Activated CD4-positive, alpha-beta T cell treated with anti-CD3 and anti-CD28 coated beads for 36 hours (primary cell): ENCODE data around the gene DST. TPM values are rescaled to one million over a fixed set of nuclear protein-coding genes. Genes with fewer than 3 reads are reported as not detected.
"Not testable (repeated sequence)": the region's sequence is repeated elsewhere in the genome, so short reads cannot be mapped to it uniquely, and the experiment has no call there.

Experiments used
- ATAC-seq: fragments of 200-7000 bp; cut with Tn5 transposase; one replicate; pipeline ENCODE4 v1.10.0; 2021; ENCODE audit warnings: mild to moderate bottlenecking, moderate library complexity
- CTCF ChIA-PET: fragments of 350-600 bp; sonication (Branson Sonifier 250); formaldehyde crosslinking; loops from one replicate; lab custom pipeline; 2021; ENCODE audit warnings: antibody characterized with exemption; lab: Charles Lee
- POLR2A ChIA-PET: fragments of 350-600 bp; sonication (Branson Sonifier 250); formaldehyde crosslinking; loops from one replicate; lab custom pipeline; 2021; ENCODE audit warnings: antibody characterized with exemption, inconsistent platforms; lab: Charles Lee
- DNase-seq: peaks from one replicate; pipeline ENCODE4 v3.0.0-alpha.2; 2020
- H3K27ac Mint-ChIP-seq: one replicate; pipeline ENCODE4 v1.8.0; 2021; ENCODE audit warnings: mixed read lengths
- H3K27me3 Mint-ChIP-seq: one replicate; pipeline ENCODE4 v1.8.0; 2021; ENCODE audit warnings: mixed read lengths
- H3K36me3 Mint-ChIP-seq: one replicate; pipeline ENCODE4 v1.8.0; 2021; ENCODE audit warnings: low read depth, mixed read lengths
- H3K4me1 Mint-ChIP-seq: one replicate; pipeline ENCODE4 v1.8.0; 2021; ENCODE audit warnings: mixed read lengths
- H3K4me3 Mint-ChIP-seq: one replicate; pipeline ENCODE4 v1.8.0; 2021; ENCODE audit warnings: mild to moderate bottlenecking, moderate library complexity, mixed read lengths
- H3K9me3 Mint-ChIP-seq: one replicate; pipeline ENCODE4 v1.8.0; 2021; ENCODE audit warnings: low read depth, mixed read lengths
- intact Hi-C, 2 experiments: fragments of 100-400 bp; cut with DNase I in 1 of 2; cut with micrococcal nuclease in 1 of 2; formaldehyde crosslinking; loops; one replicate each; pipeline versions ENCODE4 v1.14.2 to v1.15.1; 2022 to 2024; cut with DNase I, micrococcal nuclease
- total RNA-seq, 2 experiments: library from RNA; stranded (reverse); gene quantifications; one replicate each; pipeline ENCODE4 v1.2.3, GENCODE V29; 2021

DST gene
- total RNA-seq, 2 experiments from 2014 or later = 6.7 to 6.8 TPM

- Mint-ChIP-seq H3K27ac (no peak overlapping the region), H3K36me3 (no peaks in the 10 kb centered on the region), H3K27me3 (no peaks in the 10 kb centered on the region), H3K4me3 (no peak overlapping the region), H3K9me3 (no peaks in the 10 kb centered on the region), H3K4me1 (no peaks in the 10 kb centered on the region)
- intact Hi-C loops = no loop called here
- POLR2A ChIA-PET = no interaction called here
- DNase-seq (no peak), ATAC-seq (no peak)
- CTCF ChIA-PET = no interaction called here
These were observed 131.6 kb downstream of the DST start for GRCh38 chr6:56510984-56511531.

GRCh38 chr6:56509031-56509430 is 133.7 kb downstream of the DST start:
- DNase-seq = no peak
- intact Hi-C loops = no loop called here
- Mint-ChIP-seq H3K9me3 (no peaks in the 10 kb centered on the region), H3K36me3 (no peaks in the 10 kb centered on the region), H3K4me3 (no peak overlapping the region), H3K27ac (no peak overlapping the region), H3K27me3 (no peaks in the 10 kb centered on the region), H3K4me1 (no peaks in the 10 kb centered on the region)
- no peak for ATAC-seq
- POLR2A ChIA-PET = no interaction called here
- CTCF ChIA-PET = no interaction called here

GRCh38 chr6:56507517-56507916 is 135.2 kb downstream of the DST start:
- DNase-seq (no peak), ATAC-seq (no peak)
- POLR2A ChIA-PET = no interaction called here
- CTCF ChIA-PET = no interaction called here
- no peaks in the 10 kb centered on the region for H3K4me1 Mint-ChIP-seq
- no peak overlapping the region for H3K27ac Mint-ChIP-seq
- no peak overlapping the region for H3K4me3 Mint-ChIP-seq
- H3K36me3 Mint-ChIP-seq = no peaks in the 10 kb centered on the region
- H3K27me3 Mint-ChIP-seq = no peaks in the 10 kb centered on the region
- no peaks in the 10 kb centered on the region for H3K9me3 Mint-ChIP-seq
- intact Hi-C loops = no loop called here

- Mint-ChIP-seq H3K9me3 (no peaks in the 10 kb centered on the region), H3K27me3 (no peaks in the 10 kb centered on the region), H3K4me1 (no peaks in the 10 kb centered on the region), H3K4me3 (no peak overlapping the region), H3K27ac (no peak overlapping the region), H3K36me3 (no peaks in the 10 kb centered on the region)
- CTCF ChIA-PET = interaction anchor here (0.8 to 1.6 kb wide), 3 partner anchors 10 to 150 kb away, joined by 3 to 5 read pairs (median 4); no protein-coding TSS in a partner anchor
- DNase-seq (no peak), ATAC-seq (no peak)
- intact Hi-C loops = no loop called here
- POLR2A ChIA-PET = no interaction called here
These were observed 137.0 kb downstream of the DST start for GRCh38 chr6:56505512-56506260.

- ATAC-seq (no peak), DNase-seq (no peak)
- H3K27ac Mint-ChIP-seq = no peak overlapping the region
- H3K27me3 Mint-ChIP-seq = no peaks in the 10 kb centered on the region
- H3K4me1 Mint-ChIP-seq = no peaks in the 10 kb centered on the region
- no peaks in the 10 kb centered on the region for H3K9me3 Mint-ChIP-seq
- ChIA-PET POLR2A (no interaction called here), CTCF (no interaction called here)
- no peaks in the 10 kb centered on the region for H3K36me3 Mint-ChIP-seq
- intact Hi-C loops = no loop called here
- H3K4me3 Mint-ChIP-seq = no peak overlapping the region
These were observed 140.7 kb downstream of the DST start for GRCh38 chr6:56501993-56502392.

GRCh38 chr6:56499095-56499494 is 143.6 kb downstream of the DST start:
- ChIA-PET CTCF (no interaction called here), POLR2A (no interaction called here)
- no peak for ATAC-seq
- Mint-ChIP-seq H3K4me1 (no peaks in the 10 kb centered on the region), H3K27ac (no peak overlapping the region), H3K9me3 (no peaks in the 10 kb centered on the region), H3K4me3 (no peak overlapping the region), H3K36me3 (peaks cover 3% of the 10 kb centered on the region), H3K27me3 (no peaks in the 10 kb centered on the region)
- no peak for DNase-seq
- intact Hi-C loops = no loop called here

- Mint-ChIP-seq H3K27ac (no peak overlapping the region), H3K27me3 (no peaks in the 10 kb centered on the region), H3K4me3 (no peak overlapping the region), H3K9me3 (no peaks in the 10 kb centered on the region), H3K4me1 (no peaks in the 10 kb centered on the region), H3K36me3 (peaks cover 3% of the 10 kb centered on the region)
- CTCF ChIA-PET = interaction anchor here (1.4 kb wide), 1 partner anchor 22 kb away, joined by 4 read pairs; no protein-coding TSS in a partner anchor
- no peak for ATAC-seq
- intact Hi-C loops = no loop called here
- no peak for DNase-seq
- POLR2A ChIA-PET = no interaction called here
These were observed 145.0 kb downstream of the DST start for GRCh38 chr6:56497691-56498090.

- Mint-ChIP-seq H3K27me3 (no peaks in the 10 kb centered on the region), H3K27ac (no peak overlapping the region), H3K9me3 (no peaks in the 10 kb centered on the region), H3K4me1 (no peaks in the 10 kb centered on the region), H3K36me3 (peaks cover 3% of the 10 kb centered on the region), H3K4me3 (no peak overlapping the region)
- ATAC-seq = no peak
- POLR2A ChIA-PET = no interaction called here
- no peak for DNase-seq
- CTCF ChIA-PET = interaction anchor here (1.4 kb wide), 1 partner anchor 21 kb away, joined by 4 read pairs; no protein-coding TSS in a partner anchor
- intact Hi-C loops = no loop called here
These were observed 145.4 kb downstream of the DST start for GRCh38 chr6:56497240-56497639.

- H3K36me3 Mint-ChIP-seq, H3K4me3 Mint-ChIP-seq, ATAC-seq, intact Hi-C loops, H3K9me3 Mint-ChIP-seq, CTCF ChIA-PET, H3K4me1 Mint-ChIP-seq, POLR2A ChIA-PET, H3K27me3 Mint-ChIP-seq, DNase-seq, H3K27ac Mint-ChIP-seq: not testable (repeated sequence)
These were observed 146.0 kb downstream of the DST start for GRCh38 chr6:56496650-56497049.

GRCh38 chr6:56495654-56496053 is 147.0 kb downstream of the DST start:
- Mint-ChIP-seq H3K4me3 (no peak overlapping the region), H3K4me1 (no peaks in the 10 kb centered on the region), H3K36me3 (peaks cover 3% of the 10 kb centered on the region), H3K27me3 (no peaks in the 10 kb centered on the region), H3K27ac (no peak overlapping the region), H3K9me3 (no peaks in the 10 kb centered on the region)
- intact Hi-C loops = no loop called here
- DNase-seq (no peak), ATAC-seq (no peak)
- POLR2A ChIA-PET = no interaction called here
- CTCF ChIA-PET = interaction anchor here (1.1 kb wide), 1 partner anchor 9 kb away, joined by 5 read pairs; no protein-coding TSS in a partner anchor

- ATAC-seq = no peak
- no peaks in the 10 kb centered on the region for H3K27me3 Mint-ChIP-seq
- no peak for DNase-seq
- ChIA-PET POLR2A (no interaction called here), CTCF (interaction anchor here (1.2 kb wide), 1 partner anchor 79 kb away, joined by 3 read pairs; no protein-coding TSS in a partner anchor)
- H3K27ac Mint-ChIP-seq = no peak overlapping the region
- no peaks in the 10 kb centered on the region for H3K9me3 Mint-ChIP-seq
- peaks cover 2% of the 10 kb centered on the region for H3K36me3 Mint-ChIP-seq
- no peaks in the 10 kb centered on the region for H3K4me1 Mint-ChIP-seq
- no peak overlapping the region for H3K4me3 Mint-ChIP-seq
- intact Hi-C loops = no loop called here
These were observed 150.9 kb downstream of the DST start for GRCh38 chr6:56491606-56492328.
